SK-N-MC (cell line): Measurements from ENCODE around the gene ERBB3.

Source experiments
- EZH2 ChIP-seq: fragments of 200-600 bp; sonication (generic); IDR thresholded peaks from one replicate; pipeline ENCODE4 v1.6.1; 2017; ENCODE audit warnings: antibody characterized with exemption
- FOXP2 ChIP-seq: optimal IDR thresholded peaks from 2 replicates; pipeline ENCODE3; 2011; ENCODE audit warnings: mild to moderate bottlenecking, moderate library complexity; ENCODE audit not compliant: insufficient read depth; ENCODE audit errors: extremely low read length, control extremely low read depth
- POLR2AphosphoS5 ChIP-seq: IDR thresholded peaks from 2 replicates; pipeline ENCODE4 v1.6.1; 2012; ENCODE audit warnings: mild to moderate bottlenecking, low read depth, low read length, borderline replicate concordance

- no peak for TF ChIP-seq EZH2
- TF ChIP-seq POLR2AphosphoS5: no peak
- TF ChIP-seq FOXP2: no peak
Measured at GRCh38 chr12:56124133-56124532, 44.2 kb downstream of the ERBB3 start.
